GM18861 (cell line): Measurements from ENCODE around the gene RBFOX1.

ENCODE experiments used
- ATAC-seq: cut with Tn5 transposase; IDR thresholded peaks from one replicate; pipeline ENCODE4 v1.9.1; 2021; ENCODE audit not compliant: unreplicated experiment

RBFOX1 gene

DNA sequence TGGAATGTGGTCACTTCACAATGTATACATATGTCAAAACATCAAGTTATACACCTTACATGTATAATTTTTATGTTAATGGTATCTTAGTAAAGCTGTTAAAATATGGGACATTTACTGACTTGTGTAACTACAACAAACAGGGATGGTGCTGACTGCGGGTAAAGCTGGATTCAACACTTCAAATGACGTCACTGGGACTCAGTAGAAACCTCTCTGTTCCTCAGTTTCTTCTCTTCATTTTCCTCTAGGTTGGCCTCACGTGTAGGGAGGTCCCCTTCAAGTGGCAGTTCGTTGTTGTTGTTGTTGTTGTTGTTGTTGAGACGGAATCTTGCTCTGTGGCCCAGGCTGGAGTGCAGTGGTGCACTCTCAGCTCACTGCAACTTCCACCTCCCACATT lies 182.9 kb downstream of the RBFOX1 start:
- no peak for ATAC-seq

DNA sequence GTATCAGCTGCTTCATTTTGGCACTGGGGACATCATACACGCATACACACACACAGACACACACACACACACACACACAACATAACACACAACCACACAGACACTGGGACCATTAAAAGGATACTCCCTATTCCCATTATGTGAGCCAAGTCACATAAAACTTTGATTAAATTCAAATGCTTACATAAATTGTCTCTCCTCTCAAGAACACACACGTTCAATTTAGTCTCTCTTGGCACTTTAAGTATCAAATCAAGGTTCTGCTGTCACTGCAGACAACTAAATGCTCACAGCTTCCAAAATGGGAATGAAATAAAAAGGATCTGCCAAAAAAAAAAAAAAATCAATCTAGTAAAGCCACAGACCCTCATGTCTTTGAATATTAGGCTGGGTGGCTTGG lies 184.9 kb downstream of the RBFOX1 start:
- no peak for ATAC-seq

DNA sequence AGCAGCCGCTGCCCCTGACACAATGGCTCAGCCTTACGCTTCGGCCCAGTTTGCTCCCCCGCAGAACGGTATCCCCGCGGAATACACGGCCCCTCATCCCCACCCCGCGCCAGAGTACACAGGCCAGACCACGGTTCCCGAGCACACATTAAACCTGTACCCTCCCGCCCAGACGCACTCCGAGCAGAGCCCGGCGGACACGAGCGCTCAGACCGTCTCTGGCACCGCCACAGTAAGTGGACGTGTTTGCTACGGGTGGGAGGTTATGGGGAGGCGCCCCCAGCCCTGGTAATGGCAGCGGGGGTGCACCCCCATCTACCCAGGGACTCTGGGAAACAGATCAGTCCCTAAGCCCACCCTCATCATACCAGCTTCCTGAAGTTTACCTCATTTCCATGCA lies 185.5 kb downstream of the RBFOX1 start:
- ATAC-seq = no peak

GRCh38 chr16:7521834-7522233 lies 189.2 kb downstream of the RBFOX1 start:
- no peak for ATAC-seq

DNA sequence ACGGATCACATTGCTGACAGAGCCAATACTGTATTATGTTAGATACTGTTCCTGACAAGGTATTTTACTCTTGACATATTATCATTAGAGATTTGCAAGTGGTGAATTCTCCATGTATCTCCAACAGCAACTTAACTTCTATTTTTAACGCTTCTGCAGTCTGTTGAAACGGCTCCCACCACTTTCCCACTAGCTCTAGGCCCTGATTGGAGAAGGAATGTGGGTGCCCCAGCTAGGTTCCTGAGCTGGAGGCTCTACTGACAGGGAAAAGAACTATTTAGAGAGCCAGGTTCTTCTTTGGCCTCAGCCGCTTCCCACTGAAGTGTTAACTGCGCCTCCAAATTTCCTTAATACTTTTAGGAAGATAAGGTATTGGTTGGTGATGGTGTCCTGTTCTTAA lies 191.8 kb downstream of the RBFOX1 start:
- ATAC-seq = no peak

- no peak for ATAC-seq
Observed at GRCh38 chr16:7526736-7527135, 194.1 kb downstream of the RBFOX1 start.

DNA sequence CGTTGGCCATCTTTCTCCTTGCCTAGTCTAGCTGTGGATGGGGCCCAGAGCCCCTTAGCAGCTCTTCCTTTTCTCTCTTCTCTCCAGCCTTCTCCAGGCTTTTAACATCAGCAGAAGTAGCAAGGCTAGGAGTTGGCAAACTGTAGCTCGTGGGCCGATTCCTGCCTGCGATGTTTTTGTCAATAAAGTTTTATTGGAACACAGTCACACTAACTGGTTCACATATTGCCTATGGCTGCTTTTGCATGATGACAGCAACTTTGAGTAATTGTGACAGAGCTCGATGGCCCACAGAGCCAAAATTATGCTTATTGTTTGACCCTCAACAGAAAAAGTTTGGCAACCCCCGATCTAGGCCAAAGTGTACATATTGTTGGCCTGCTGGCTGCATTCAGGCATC lies 199.9 kb downstream of the RBFOX1 start:
- no peak for ATAC-seq

DNA sequence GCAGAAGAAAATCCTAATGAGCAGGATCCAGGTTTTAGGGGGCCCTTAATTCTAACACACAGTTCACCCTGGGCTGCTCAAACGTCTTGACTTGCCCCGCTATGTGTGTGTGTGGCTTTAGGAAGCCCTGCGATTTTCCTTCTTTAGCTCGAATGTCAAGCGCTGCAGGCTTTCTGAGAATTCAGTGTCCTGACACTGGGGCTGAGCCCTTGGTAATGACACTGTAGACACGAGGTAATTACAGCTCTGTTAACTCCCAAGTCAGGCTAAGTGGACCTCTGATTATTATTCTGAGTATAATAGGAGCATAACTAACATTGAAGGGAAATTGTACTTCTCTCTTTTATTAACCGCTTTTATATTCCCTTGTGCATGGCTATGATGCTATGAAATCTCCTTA lies 202.1 kb downstream of the RBFOX1 start:
- no peak for ATAC-seq

DNA sequence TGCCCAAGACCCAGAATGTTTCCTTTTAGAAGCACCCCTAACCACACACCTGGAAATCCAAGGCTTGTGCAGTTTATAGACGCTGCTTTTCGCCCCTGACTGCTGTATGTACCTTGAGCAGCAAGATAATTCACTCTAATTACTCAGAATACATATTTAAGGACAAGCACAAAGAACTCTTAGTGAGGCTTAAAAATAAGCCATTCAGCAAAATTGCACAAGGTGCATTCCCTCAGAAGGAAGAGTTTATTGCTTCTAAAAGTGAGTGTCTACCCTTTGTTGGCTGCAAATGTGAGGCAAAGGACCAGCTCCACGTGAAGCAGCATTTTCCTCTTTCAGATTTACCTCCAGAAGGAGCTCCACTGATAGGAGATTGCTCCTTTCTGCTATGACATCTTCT lies 208.4 kb downstream of the RBFOX1 start:
- no peak for ATAC-seq

GRCh38 chr16:7545251-7545650 lies 212.6 kb downstream of the RBFOX1 start:
- no peak for ATAC-seq

DNA sequence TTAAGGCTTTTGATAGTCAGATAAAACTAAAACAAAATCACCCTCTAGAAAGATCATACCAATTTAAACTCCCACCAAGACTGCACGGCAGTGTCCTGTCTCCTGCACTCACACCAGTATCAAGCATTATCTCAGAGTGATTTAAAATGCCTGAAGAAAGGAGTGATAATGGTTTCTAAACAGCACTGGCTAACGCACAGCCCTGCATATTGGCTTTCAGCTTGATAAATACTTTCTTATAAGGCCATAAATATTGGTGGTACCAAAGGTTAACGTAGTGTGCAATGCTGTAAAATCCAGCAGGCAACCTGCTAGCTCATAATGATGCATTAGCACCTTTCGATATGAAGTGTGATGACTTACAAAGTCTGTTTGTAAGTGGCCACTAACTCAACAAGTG lies 214.3 kb downstream of the RBFOX1 start:
- no peak for ATAC-seq

DNA sequence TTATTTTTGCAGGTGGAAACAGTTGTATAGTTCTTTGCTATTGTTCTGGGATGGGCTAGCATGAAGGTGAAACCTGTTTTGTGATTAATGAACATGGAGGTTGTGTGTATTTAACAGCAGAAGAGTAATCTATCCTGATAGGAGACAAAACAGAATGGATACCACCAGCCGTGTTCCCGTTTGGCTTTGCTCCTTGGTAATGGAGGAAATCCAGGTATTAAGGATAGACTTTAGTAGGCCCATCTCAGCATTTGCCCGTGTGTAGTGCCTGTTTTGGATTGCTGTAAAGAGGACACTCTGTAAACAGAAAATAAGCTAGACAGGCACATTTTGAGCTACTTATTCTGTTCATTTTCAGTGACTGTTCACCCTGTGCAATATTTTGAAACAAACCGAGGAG lies 215.1 kb downstream of the RBFOX1 start:
- ATAC-seq = no peak

- ATAC-seq = no peak
Observed at GRCh38 chr16:7548796-7549318, 216.2 kb downstream of the RBFOX1 start.

- ATAC-seq = no peak
Observed at GRCh38 chr16:7550096-7550495, 217.5 kb downstream of the RBFOX1 start.

- ATAC-seq = no peak
Observed at GRCh38 chr16:7555459-7555858, 222.8 kb downstream of the RBFOX1 start.

GRCh38 chr16:7561908-7562405 lies 229.3 kb downstream of the RBFOX1 start:
- no peak for ATAC-seq

DNA sequence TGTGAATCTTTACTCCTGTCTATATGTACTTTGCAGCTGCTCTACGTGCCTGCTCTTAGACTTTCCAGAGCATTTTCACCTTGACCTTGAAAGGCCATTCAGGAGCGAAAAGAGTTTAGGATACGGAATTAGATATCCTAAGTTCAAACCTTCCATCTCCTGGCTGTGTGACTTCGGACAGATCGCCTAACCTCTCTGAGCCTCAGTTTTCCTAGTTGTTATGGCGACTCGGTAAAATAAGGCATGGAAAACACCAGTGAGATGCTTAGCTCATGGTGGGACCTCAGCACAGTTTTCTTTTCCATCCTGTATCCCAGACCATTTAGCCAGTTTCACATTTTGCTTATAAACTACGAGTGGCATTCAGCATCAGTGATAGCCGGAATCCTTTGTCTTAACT lies 233.7 kb downstream of the RBFOX1 start:
- no peak for ATAC-seq

DNA sequence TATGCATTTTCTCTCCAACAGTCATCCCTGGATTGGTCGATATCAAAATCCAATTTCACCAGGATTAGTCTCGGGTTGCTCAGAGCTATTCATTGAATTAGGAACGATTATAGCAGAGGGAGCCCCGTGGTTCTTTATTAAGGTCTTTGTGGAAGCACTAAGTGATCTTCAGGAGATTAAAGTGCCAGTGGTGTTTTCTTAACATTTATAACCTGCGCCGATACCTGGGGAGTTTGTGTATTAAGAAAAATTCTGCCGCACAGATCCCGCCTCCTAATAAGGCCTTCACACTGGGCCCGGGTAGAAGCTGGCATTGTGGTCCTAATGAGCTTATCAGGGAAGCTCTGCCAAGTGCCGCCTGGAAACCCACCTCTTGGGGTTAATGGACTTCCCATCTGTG lies 238.7 kb downstream of the RBFOX1 start:
- no peak for ATAC-seq

DNA sequence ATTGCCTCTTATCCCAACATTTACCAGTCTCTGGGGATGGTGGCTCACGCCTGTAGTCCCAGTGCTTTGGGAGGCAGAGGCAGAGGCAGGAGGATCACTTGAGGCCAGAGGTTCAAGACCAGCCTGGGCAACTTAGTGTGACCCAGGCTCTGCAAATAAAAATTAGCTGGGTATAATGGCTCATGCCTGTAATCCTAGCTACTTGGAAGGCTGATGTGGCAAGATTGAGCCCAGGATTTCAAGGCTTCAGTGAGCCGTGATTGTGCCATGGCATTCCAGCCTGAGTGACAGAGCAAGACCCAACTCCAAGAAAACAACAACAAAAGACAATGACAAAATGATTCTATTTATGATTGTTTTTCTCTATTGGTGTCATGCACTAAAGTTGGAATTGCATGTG lies 244.9 kb downstream of the RBFOX1 start:
- ATAC-seq = no peak

- no peak for ATAC-seq
Observed at GRCh38 chr16:7579454-7579853, 246.8 kb downstream of the RBFOX1 start.

GRCh38 chr16:7581175-7581574 lies 248.5 kb downstream of the RBFOX1 start:
- no peak for ATAC-seq

DNA sequence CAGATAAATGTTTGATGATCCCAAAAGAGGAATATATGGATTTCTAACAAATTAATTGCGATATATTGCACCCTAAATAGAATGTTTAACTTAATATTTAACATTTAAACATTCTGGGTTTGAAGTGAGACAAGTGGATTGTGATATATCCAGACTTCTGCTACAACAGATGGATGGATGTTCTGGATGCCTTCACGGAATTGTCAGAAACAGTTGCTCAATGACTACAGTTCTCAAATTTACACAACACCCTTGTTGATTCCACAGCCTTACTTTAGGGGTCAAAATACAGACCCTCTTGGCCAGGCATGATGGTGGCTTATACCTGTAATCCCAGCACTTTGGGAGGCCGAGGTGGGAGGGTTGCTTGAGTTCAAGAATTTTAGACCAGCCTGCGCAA lies 250.8 kb downstream of the RBFOX1 start:
- ATAC-seq = no peak

DNA sequence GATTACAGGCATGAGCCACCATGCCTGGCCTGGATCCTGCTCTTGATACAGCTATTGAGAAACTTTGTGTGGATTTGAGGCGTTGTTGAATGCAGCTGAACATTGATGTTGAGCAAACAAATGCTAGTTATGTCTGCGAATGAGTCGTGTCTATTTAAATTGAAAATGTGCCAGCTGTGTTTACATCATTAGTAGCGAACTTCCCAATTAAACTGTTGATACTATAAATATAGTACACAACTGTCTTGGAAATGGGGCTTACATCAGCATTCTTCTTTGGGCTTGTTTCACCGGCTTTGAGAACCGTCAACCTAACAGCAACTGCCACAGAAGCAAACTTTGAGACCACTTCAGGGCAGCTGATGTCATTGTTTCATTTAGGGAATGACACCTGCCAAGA lies 251.9 kb downstream of the RBFOX1 start:
- ATAC-seq = no peak

DNA sequence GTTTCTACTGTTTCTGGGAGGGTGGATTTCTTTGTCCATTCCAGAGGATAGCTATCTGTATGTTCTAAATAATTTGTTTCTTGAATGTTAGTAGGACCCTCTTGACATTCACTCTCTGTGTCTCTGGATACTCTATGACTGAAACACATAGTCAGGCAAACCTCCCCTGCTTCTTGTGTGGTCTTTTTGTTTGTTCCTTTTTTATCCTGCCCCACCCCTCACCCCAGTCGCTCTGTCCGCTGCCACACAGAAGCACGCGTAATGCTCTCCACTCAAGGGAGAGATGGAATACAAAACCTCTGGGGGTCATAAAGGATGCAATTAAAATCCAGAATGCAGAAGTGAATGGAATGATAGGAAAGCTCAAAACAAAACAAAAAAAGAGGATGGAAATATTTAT lies 253.1 kb downstream of the RBFOX1 start:
- no peak for ATAC-seq
